ENCODE results near the gene KIF21A.
"Not testable (repeated sequence)": the region's sequence is repeated elsewhere in the genome, so short reads cannot be mapped to it uniquely, and the experiment has no call there.

Gene KIF21A

GRCh38 chr12:39348523-39348922 is 94.4 kb downstream of the KIF21A start:
- H3K4me3 ChIP-seq (ENCODE audit: low read depth, low read length), result no peak overlapping the region

DNA sequence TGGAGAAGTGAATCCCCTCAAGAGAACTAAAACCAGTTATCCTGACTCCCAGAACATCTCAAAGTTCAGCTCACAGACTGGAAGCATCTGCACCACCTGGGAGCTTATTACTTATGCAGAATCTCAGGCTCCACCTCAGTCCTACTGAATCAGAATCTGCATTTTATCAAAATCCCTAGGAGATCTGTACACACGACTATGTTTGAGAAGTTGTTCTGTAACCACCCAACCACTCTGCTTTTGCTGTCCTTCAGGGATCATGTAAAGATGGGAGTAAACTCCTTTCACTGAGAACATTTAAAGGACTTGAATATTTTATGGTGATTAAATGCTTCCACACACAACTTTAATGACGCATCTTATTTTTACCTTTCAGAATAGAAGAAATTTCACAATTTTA is 98.0 kb downstream of the KIF21A start:
- no peak overlapping the region for H3K4me3 ChIP-seq (ENCODE audit: low read depth, low read length)

GRCh38 chr12:39343665-39344064 is 99.3 kb downstream of the KIF21A start:
- no peak overlapping the region for H3K4me3 ChIP-seq (ENCODE audit: low read depth, low read length)

DNA sequence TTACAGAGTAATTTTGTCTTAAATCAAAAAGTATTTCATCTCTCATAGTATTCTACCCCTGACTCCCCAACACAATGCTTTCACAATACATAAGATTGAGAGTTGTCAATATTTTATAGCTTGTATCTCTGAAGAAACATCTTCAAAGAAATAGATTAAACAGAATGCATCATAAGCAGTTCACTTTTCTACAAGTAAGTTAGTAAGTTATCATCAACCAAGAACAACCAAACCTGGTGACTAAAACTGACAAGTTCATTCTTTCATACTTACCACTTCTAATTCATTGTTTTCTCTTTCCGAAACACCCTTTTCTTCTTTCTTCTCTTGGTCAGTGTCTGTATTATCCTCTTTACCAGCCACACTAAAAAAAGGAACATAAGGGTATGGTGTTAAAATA is 101.2 kb downstream of the KIF21A start:
- no peak overlapping the region for H3K4me3 ChIP-seq (ENCODE audit: low read depth, low read length)

GRCh38 chr12:39341179-39341578 is 101.7 kb downstream of the KIF21A start:
- H3K4me3 ChIP-seq (ENCODE audit: low read depth, low read length), result no peak overlapping the region

- no peak overlapping the region for H3K4me3 ChIP-seq (ENCODE audit: low read depth, low read length)
Measured at GRCh38 chr12:39332661-39333175, 110.2 kb downstream of the KIF21A start.

DNA sequence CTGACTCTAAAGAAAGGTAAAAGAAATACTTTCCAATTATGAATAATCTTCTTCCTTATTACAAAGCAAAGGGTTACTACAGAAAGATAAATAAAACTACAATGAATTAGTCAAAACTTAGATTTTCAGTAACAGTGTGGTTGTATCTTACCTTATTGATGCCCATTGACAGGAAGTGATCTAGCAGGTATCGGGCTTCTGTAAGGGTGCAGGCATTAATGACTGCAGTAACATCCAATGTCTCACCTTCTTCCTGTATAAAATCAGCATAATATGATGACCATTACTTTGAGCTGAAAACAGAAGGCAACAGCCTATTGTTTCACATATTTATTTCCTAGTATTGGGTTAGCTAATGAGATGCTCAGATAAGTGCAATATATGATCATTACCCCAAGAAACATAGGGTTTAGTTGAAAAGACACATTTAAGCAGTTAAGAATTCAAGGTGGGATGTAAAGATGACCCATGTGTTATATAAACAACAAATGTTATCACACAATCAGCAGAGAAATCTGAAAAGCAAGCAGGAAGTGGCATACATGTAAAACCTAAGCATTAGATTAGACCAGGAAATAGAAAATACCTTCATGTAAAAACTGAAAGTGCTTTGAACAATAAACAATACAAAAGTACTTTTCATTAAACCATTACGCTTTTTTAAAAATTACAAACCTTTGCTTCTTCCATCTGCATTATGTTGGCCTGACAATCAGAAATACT is 111.2 kb downstream of the KIF21A start:
- no peak overlapping the region for H3K4me3 ChIP-seq (ENCODE audit: low read depth, low read length)

DNA sequence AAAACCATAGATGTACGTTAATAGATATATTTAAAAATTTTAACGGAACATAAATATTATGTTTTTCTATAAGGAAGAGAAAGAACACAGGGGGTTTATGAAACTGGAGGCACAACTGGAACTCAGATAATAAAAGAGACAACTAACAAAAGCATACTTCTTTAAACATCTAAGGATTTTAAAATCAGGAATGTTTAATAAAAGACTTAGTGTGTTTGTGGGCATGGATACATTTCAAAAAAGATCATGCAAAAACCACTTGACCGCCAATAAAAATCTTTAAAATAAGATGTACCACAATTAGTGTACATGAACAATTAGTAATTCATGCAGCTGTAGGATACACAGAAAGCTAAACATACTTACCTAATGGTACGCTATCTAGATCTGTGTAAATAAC is 113.0 kb downstream of the KIF21A start:
- no peak overlapping the region for H3K4me3 ChIP-seq (ENCODE audit: low read depth, low read length)

GRCh38 chr12:39329018-39329417 is 113.9 kb downstream of the KIF21A start:
- H3K4me3 ChIP-seq (ENCODE audit: low read depth, low read length), result no peak overlapping the region

DNA sequence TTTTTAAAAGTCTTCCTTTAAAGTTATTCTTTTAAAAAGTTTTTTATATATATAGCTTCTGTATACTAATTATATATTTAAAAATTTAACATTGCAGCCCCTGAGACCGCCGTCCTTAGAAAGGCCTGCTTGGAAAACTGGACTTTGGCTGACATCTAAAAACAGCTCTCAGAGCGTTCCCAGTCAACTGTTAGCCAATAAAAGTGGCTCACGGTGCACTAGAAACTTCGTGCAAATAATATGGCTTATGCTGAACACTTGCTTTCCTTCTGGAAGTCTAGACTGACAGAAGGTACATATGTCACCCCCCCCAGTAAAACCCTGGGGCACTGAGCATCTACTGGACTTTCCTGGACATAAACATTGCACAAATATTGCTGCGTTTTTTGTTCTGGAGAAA is 115.0 kb downstream of the KIF21A start:
- no peak overlapping the region for H3K4me3 ChIP-seq (ENCODE audit: low read depth, low read length)

DNA sequence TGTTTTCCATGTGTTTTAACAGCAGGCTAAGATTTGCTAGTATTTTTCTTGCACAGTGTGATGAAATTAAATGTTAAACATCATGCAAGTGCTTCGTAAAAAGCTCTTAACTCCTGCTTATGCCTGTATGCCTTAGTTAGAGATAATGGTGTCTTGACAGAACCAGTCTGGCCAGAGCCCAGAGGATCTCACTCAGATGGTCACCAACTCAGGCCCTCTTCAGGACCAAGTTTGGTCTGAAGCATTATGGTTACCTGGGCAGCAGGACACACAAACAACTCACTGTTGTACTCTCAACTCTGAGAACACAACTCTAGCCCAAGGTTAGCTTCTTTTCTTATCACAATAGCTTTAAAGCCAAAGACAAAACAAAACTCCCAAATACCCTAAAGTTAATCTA is 115.4 kb downstream of the KIF21A start:
- H3K4me3 ChIP-seq (ENCODE audit: low read depth, low read length), result no peak overlapping the region

- no peak overlapping the region for H3K4me3 ChIP-seq (ENCODE audit: low read depth, low read length)
Measured at GRCh38 chr12:39319180-39319579, 123.7 kb downstream of the KIF21A start.

DNA sequence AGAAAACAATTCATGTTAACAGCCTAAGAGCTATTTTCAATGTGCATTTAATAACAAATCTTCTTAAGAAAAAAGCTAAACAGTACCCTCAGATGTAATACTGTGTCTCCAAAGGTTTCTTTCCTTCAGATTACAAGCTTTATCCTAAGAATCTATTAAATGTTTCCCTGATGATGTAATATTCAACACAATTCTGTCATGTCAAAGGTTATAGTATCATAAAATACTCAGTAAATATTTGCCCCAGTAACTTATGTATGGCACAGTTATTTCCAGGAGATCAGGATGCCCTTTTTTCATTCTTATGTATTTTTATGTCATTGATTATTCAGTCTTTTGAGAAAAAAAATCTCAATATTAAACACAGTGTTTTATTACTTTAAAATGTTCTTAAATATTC is 128.4 kb downstream of the KIF21A start:
- H3K4me3 ChIP-seq (ENCODE audit: low read depth, low read length), result no peak overlapping the region

GRCh38 chr12:39309516-39309915 is 133.4 kb downstream of the KIF21A start:
- H3K4me3 ChIP-seq (ENCODE audit: low read depth, low read length), result no peak overlapping the region

DNA sequence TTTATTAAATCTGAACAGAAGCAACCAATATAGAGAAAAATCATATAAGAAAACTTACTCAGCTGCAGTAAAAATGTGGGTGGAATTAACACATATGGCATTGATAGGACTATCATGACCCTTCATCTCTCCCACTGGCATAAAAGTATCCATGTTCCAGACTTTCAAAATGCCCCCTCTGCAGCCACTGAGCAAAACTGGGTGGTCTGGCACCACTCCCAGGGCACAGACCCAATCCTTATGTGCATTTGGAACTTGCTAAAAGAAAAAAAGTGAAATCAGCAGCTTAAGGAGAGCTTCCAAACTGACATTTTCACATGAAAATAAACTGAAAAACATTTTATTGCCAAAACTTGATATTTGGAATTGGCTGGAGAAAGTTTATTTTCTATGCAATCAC is 141.5 kb downstream of the KIF21A start:
- H3K4me3 ChIP-seq (ENCODE audit: low read depth, low read length), result no peak overlapping the region

- H3K4me3 ChIP-seq (ENCODE audit: low read depth, low read length), result no peak overlapping the region
Measured at GRCh38 chr12:39300799-39301198, 142.1 kb downstream of the KIF21A start.

- H3K4me3 ChIP-seq (ENCODE audit: low read depth, low read length), result no peak overlapping the region
Measured at GRCh38 chr12:39297891-39298290, 145.0 kb downstream of the KIF21A start.

DNA sequence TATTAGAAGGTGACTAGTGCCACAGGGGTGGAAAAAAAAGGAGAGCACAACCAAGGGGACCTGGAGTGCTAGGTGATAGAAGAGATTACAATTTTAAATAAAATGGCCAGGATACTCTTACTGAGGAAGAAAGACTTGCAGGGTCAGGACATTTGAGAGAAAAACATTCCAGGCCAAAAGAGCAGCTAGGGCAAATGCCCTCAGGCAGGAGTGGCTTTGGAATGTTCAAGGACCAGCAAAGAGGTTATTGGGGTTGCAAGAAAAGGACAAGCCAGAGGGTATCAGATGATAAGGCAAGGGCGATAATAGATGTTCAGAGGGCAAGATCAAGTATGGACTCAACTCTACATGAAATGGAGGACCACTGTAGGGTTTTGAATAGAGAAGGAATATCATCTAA is 146.4 kb downstream of the KIF21A start:
- no peak overlapping the region for H3K4me3 ChIP-seq (ENCODE audit: low read depth, low read length)

DNA sequence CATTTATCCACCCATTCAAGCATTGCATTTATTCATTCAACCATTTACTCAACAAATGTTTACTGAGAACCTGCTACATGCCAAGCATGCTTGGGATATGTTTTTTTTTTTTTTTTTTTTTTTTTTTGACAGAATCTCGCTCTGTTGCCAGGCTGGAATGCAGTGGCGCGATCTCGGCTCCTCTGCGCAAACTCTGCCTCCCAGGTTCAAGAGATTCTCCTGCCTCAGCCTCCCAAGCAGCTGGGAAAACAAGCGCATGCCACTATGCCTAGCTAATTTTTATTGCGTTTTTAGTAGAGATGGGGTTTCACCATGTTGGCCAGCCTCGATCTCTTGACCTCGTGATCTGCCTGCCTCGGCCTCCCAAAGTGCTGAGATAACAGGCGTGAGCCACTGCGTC is 147.3 kb downstream of the KIF21A start:
- H3K4me3 ChIP-seq (ENCODE audit: low read depth, low read length), result not testable (repeated sequence)

- H3K4me3 ChIP-seq (ENCODE audit: low read depth, low read length), result no peak overlapping the region
Measured at GRCh38 chr12:39294715-39295114, 148.2 kb downstream of the KIF21A start.

DNA sequence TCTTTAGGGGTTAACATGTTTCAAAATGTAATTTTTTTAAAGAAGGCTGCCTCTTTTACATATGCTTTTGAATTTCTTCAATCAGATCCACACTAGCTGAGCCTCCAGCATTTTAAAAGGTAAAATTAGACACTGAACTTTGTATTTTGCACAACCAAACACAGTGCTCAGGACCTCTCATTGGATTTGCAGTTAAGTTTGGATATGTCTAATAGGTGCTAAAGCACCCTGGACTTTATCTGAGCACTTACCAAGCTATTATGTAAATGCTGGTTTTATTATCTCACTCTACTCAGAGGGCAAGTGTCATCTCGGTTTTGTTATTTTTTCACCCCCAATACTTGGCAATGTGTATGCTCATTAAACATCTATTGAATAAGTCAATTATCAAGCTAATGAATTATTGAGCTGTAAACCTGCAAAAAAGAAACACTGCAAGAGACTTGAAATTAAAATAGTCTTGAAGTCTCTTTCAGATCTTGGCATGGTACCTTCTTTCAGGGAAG is 150.7 kb downstream of the KIF21A start:
- H3K4me3 ChIP-seq (ENCODE audit: low read depth, low read length), result no peak overlapping the region

- H3K4me3 ChIP-seq (ENCODE audit: low read depth, low read length), result no peak overlapping the region
Measured at GRCh38 chr12:39287817-39288216, 155.1 kb downstream of the KIF21A start.

GRCh38 chr12:39287409-39287808 is 155.5 kb downstream of the KIF21A start:
- H3K4me3 ChIP-seq (ENCODE audit: low read depth, low read length), result no peak overlapping the region
